ENCODE results near the gene TMEM126B.

The TMEM126B gene

DNA sequence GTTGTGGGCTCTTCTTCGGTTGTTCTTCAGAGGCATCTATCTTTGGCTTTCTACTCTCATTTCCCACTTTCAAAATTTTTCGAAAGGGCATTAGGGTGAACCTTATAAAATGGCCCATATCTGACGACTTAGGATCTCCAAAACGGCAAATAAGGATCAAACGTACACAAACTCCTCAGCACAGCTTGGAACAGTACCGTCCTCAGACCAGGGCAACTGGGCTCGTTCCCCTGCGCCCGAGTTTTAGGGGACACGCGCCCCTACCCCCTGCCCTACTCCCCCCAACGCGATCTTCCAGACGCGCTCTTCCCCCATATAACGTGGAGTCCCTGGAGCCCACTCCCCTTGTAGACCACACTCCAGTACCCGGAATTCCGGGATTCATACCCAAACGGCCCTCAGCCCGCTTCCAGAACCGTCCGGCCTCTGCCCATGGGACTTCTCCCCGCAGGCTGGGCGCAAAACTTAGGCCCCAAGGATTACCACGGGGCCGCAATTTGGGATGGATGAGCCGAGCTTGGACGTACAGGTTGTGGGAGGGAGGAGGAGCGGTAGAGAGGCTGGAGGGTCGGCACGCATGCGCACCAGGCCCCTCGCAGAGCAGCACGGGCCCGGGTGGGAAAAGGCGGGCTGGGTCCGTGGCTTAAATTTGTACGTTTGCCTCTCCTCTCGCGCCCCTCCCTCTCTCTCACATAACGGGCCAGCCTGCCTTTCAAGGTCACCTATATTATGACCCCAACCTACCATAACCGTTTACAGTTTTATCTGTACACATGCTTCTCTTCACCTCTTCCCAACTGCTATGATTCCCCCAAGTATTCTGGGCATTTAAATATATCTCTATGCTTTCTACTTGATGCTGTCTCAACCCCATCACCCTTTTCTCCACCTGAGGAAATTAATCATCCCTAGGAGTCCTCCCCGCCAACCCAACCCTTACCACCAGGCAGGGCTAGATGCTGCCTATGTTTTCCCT is 54.2 kb downstream of the TMEM126B start:
- peak; percentile 27 to 51 for DNase-seq (ENCODE audit: low read depth in 2 of 2)

DNA sequence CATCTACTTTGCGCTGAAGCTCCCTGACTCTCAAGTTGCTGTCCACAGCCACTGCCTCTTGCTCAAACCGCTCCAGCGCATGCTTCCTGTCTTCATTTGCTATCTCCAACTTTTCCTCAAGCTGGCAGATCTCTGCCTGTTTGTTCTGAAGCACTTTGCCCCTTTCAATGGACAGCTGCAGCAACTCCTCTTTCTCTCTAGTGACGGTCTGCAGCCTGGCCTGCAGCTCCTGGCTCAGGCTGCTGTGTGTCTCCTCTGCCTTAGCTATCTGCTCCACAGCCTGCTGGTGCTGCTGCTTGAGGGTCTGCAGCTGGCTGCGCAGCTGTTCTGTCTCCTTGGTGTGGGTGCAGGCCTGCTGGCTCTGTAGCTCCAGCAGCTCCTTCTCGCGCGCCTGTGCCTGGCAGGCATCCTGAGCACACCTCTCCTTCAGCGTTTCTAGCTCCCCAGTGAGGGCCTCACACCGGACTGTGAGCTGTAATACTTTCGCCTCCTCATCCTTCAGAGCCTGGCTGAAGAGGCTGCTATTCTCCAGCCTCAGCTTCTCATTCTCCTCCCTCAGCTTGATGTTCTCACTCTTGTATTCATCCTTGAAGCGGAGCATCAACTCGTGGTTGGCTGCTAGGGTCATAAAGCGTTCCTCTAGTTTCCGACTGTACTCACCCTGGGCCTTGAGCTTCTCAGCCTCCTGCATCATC is 56.9 kb downstream of the TMEM126B start:
- no peak for DNase-seq (ENCODE audit: low read depth in 2 of 2)

DNA sequence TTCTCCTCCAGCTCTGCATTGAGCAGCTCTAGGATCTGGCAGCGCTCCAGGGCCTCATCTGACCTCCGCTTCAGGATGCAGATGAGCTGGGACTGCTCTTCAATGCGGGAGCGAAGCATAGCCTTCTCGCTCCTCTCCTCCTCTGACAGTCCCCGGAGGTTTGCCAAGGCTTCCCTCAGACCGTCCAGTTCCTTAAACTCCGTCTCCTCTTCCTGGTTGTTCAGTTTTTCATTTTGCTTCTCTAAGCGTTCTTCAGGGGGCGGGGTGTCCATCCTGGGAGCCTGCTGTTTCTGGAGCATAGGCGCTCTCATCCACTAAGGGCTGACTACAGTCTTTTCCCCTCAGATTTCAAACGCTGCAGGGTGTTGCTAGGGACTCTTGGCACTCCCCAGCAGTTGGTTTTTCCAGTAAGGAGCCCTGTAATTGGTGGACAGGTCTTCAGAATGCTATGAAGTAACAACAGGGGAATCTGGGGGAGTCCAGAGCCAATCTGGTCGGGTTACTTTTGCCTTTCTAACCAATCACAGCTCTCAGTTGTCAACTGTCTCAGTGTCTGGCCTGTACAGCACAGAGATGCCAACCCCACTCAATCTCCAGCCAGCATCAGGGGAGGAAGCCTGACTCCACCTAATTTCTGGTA is 57.5 kb downstream of the TMEM126B start, which contains the start of gene CCDC89:
CCDC89 (minus strand) TSS at position 376 of the 640 bp plus-strand sequence; CDS start at position 311, 65 bp downstream.
- DNase-seq (ENCODE audit: low read depth in 2 of 2): no peak
